GM21737 (cell line): ENCODE measurements around the gene TMOD3.

Experiments used
- ATAC-seq: cut with Tn5 transposase; IDR thresholded peaks from one replicate; pipeline ENCODE4 v1.9.1; 2021; ENCODE audit warnings: mild to moderate bottlenecking, moderate library complexity; ENCODE audit not compliant: unreplicated experiment

TMOD3 gene

DNA sequence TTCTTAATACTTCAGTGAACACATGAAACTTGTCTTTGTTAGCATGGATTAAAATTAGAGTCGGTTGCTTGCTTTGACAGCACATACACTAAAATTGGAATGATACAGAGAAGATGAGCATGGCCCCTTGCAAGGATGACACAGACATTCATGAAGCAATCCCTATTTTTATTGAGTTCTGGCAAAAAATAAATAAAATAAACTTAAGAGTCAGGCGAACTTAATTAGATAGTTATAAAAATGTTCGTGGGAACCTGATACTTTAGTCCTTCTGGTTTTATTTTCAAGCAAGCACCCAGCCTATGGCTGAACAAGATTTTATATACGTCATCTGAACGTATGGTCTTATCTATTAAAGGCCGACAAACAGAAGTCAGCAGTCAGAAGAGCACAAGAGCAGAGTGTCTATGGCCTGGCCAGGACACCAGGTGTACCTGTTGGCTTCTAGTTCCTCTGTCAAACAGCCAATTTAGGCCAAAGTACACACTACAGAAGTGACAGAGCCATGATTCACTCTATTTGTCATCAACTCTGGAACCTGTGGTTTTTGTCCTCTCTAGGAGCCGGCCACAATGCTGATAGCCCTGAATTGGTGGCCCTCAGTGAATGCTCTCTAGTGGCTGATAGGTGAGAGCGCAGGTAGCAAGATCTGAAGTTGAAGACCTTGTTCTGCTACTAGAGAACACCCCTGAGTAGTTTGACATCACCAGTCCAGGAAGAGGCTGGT, 77.8 kb downstream of the TMOD3 start:
- ATAC-seq, result no peak

GRCh38 chr15:51908316-51908715, 78.9 kb downstream of the TMOD3 start:
- no peak for ATAC-seq

DNA sequence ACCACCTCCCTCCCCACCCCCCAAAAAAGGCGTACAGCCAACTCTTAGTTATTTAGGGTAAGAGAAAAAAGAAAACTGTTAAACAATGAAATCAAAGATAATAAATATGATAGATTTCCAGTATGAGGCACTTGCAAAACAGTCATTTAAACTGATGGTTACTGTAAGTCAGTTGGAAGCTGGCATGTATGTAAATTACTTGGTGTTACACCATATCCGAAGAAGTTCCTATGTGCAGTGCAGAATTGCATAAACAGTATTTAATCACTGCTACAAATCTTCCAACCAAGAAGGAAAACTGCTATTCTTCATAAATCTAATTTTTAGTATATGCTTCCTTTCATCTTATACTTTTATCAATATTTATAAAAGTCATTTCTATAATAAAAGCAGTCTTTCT, 80.1 kb downstream of the TMOD3 start:
- ATAC-seq, result no peak

DNA sequence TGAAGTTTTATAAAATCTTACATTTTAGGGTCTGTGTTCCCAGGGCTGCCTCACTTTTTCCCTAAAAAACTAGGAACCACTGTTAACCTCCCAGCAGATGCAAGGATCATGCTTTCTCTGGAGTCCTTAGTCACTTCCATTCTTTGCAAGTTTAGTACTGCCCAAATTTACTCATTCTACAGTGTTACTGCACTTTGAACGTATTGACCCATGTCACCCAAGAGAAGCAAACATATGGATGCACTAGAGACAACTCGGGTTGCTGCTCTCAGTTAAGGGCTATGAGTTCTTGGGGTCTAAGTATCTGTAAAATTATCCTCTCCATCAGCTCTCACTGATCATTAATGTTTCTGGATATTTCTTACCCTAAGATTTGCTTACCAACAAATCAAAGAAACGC, 83.1 kb downstream of the TMOD3 start:
- ATAC-seq, result no peak

- ATAC-seq, result no peak
These were observed 88.0 kb downstream of the TMOD3 start for GRCh38 chr15:51917493-51917892.

GRCh38 chr15:51924156-51925068, 95.0 kb downstream of the TMOD3 start:
- ATAC-seq, result no peak

DNA sequence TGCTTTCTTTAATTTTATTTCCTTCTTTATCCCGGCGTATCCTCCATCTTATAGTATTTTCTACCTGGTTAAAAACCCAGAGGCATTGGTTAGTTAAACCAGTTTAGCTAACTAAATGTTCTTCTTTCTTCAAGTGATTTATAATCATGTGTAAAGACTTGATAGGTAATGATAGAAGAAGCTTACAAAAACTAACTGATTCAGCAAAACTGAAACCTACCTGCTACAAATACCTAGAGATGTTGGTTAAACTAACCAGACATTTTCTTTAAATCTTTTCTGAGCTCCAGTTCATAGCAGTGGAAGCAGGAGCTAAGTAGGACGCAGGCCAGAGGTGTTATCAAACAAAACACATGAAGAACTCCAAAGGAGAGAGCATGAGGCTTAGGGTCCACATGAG, 97.4 kb downstream of the TMOD3 start:
- ATAC-seq, result no peak

- ATAC-seq, result no peak
These were observed 101.6 kb downstream of the TMOD3 start for GRCh38 chr15:51931016-51931415.

GRCh38 chr15:51931638-51932037, 102.2 kb downstream of the TMOD3 start:
- ATAC-seq, result no peak

DNA sequence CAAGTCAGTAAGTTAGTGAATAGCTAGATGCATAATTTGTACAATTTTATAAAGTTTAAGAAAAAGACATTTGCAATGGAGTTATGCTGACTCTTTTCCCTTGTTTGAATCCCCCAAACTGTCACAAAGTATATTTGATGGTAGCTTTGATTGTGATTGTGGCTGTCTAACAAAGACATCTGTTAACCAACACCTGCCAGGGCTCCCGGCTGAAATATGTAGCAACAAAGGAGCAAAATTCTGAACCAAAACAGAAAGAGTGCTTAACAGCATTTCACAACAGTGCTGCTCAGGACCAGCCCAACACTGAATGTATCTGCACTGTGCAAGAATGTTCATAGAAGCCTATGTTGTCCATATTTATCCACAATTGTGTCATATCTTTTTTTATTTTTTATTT, 102.7 kb downstream of the TMOD3 start:
- ATAC-seq, result no peak

DNA sequence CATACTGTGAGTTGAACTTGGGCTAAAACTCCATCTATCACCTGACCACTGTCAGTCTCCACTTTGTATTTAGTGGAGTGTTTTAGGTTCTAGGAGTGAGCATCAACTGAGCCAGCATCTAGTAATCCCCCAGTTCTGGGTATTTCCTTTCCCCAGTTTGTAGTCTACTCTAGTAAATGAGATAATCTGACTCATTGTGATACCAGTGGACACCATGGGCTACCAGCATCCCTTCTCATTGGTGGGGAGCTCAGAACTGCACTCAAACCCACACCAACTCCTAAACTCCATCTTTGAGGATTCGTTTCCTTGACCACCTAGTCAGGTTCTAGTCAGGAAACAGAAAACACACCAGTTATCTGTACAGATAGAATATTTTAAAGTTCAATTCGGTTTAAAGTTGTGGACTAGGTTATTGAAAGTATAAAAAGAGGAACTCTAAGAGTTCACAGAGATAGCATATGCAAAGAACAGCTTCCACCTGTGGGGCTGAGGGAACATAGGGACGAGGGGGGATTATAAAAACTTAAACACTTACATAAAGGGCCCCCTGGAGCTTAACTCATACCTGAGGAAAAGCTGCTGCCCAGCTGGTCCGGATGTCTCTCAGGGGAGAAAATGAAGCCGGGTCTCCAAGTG, 106.1 kb downstream of the TMOD3 start:
- ATAC-seq, result peak; percentile 91

DNA sequence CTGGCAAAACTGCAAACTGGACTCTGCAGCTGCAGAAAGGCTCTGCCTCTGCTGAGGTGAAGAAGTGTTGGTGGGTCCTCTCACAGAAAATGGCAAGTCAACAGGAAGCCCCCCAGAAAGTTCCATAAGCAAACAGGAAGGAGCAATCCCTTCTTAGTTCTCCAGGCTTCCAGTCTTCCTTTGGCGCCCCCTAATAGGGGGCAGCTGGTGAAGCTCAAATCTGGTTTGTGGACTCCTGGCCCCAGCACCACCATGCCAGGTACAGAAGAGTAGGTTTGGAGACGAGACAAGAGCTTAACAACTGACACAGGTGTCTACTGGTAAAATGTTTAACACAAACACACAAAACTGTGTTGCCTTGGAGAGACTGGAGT, 106.6 kb downstream of the TMOD3 start:
- no peak for ATAC-seq

DNA sequence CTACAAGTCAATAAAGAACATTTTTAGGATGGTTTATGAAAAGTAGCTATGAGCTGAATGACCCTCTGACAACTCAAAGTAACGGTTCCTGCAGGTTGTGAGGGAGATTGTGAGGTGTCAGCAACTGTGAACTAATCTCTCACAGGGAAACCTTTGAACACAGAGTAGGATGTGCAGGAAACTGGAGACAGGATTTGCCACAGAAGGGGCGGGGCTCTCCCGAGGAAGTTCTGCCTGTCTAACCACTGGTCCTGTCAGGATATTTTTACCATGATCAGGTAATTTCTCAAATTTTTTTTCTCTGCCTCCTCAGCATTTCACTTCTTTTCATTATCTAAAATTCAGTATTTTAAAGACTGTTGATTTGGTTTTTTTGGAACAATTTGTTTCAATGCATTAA, 108.8 kb downstream of the TMOD3 start:
- ATAC-seq, result no peak

GRCh38 chr15:51939216-51939615, 109.8 kb downstream of the TMOD3 start:
- no peak for ATAC-seq

GRCh38 chr15:51947124-51947523, 117.7 kb downstream of the TMOD3 start:
- no peak for ATAC-seq

GRCh38 chr15:51952805-51953204, 123.4 kb downstream of the TMOD3 start:
- no peak for ATAC-seq

DNA sequence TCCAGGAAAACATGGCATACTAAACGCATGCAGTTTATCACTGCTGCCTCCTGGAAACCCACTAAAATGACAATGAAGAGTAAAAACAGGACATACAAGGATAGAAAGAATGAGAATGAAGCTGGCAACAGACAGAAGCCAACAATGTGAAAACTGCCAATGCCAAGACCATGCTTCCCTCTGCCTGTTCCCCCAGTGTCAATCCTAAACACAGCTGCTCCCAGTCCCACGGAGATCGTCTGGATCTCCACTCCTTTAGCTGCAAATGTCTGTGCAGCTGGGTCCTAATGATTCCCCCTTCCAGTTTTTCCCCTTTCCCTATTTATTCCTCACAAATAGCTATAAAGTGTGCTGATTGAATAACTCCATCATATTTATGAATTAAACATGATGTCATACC, 126.1 kb downstream of the TMOD3 start:
- no peak for ATAC-seq
